CD14-positive monocyte (primary cell): ENCODE results near the gene UBR1. TPM values are rescaled to one million over a fixed set of nuclear protein-coding genes. Genes with fewer than 3 reads are reported as not detected.
"Not testable (repeated sequence)": the region's sequence is repeated elsewhere in the genome, so short reads cannot be mapped to it uniquely, and the experiment has no call there.

Experiments used
- DNase-seq, 3 donors: peaks; one replicate each; pipeline ENCODE4 v3.0.0-alpha.2; 2011 to 2022
- H2AFZ ChIP-seq: 2 replicates; pipeline ENCODE4 v1.6.0; 2012; ENCODE audit warnings: mild to moderate bottlenecking, low read depth, low read length, inconsistent platforms; ENCODE audit not compliant: insufficient read depth, poor library complexity, severe bottlenecking
- H3K27ac ChIP-seq, 2 donors: 1 replicate in 1 of 2; 2 replicates in 1 of 2; pipeline ENCODE4 v1.5.1; 2012 to 2013; ENCODE audit warnings: low read length in 2 of 2, control low read depth in 1 of 2, inconsistent platforms in 1 of 2, low read depth in 1 of 2, mild to moderate bottlenecking in 1 of 2
- H3K27me3 ChIP-seq, 2 donors: one replicate each; pipeline versions ENCODE4 v1.6.0 to v1.6.1; 2011 to 2013; ENCODE audit warnings: low read length in 2 of 2; ENCODE audit not compliant: control insufficient read depth in 2 of 2, insufficient read depth in 2 of 2
- H3K36me3 ChIP-seq, 2 donors: replicated peaks in 1 of 2; 1 replicate in 1 of 2; 2 replicates in 1 of 2; pipeline versions ENCODE4 v1.5.1 to v1.6.1; 2012 to 2013; ENCODE audit warnings: low read length in 2 of 2, control low read depth in 1 of 2, inconsistent platforms in 1 of 2, mild to moderate bottlenecking in 1 of 2; ENCODE audit not compliant: insufficient read depth in 2 of 2, control insufficient read depth in 1 of 2
- H3K4me1 ChIP-seq, 2 donors: 1 replicate in 1 of 2; 2 replicates in 1 of 2; pipeline versions ENCODE4 v1.5.1 to v1.6.1; 2012 to 2013; ENCODE audit warnings: low read length in 2 of 2, control low read depth in 1 of 2, inconsistent platforms in 1 of 2, mild to moderate bottlenecking in 1 of 2, moderate library complexity in 1 of 2; ENCODE audit not compliant: insufficient read depth in 2 of 2, control insufficient read depth in 1 of 2
- H3K4me2 ChIP-seq: replicated peaks from 2 replicates; pipeline ENCODE3; 2012; ENCODE audit warnings: low read length, moderate library complexity, mild to moderate bottlenecking; ENCODE audit not compliant: poor library complexity, severe bottlenecking; ENCODE audit errors: extremely low read depth
- H3K4me3 ChIP-seq, 3 experiments: fragments of 200-600 bp in 1 of 3; sonication (generic) in 1 of 3; replicated peaks in 1 of 3; 1 replicate in 2 of 3; 2 replicates in 1 of 3; pipeline ENCODE4 v1.5.1; 2011 to 2013; ENCODE audit warnings: low read length in 3 of 3, mild to moderate bottlenecking in 3 of 3, control low read depth in 2 of 3, low read depth in 2 of 3, inconsistent platforms in 1 of 3, moderate library complexity in 1 of 3
- H3K79me2 ChIP-seq: 2 replicates; pipeline ENCODE4 v1.6.0; 2012; ENCODE audit warnings: mild to moderate bottlenecking, control low read depth, inconsistent platforms, low read length, moderate library complexity; ENCODE audit not compliant: insufficient read depth
- H3K9ac ChIP-seq: 2 replicates; pipeline ENCODE4 v1.6.0; 2017; ENCODE audit warnings: low read length, mild to moderate bottlenecking; ENCODE audit not compliant: insufficient read depth, poor library complexity, severe bottlenecking
- H3K9me3 ChIP-seq, 2 donors: replicated peaks in 1 of 2; 1 replicate in 1 of 2; 2 replicates in 1 of 2; pipeline versions ENCODE4 v1.5.1 to v1.6.1; 2012 to 2013; ENCODE audit warnings: low read length in 2 of 2, control low read depth in 1 of 2; ENCODE audit not compliant: control insufficient read depth in 1 of 2, insufficient read depth in 1 of 2
- H4K20me1 ChIP-seq: 2 replicates; pipeline ENCODE4 v1.6.0; 2012; ENCODE audit warnings: mild to moderate bottlenecking, low read length, control low read depth, moderate library complexity; ENCODE audit not compliant: insufficient read depth
- H3K27ac Mint-ChIP-seq, 7 donors: one replicate each; pipeline ENCODE4 v1.8.0; 2020; ENCODE audit warnings: mild to moderate bottlenecking in 7 of 7, mixed read lengths in 7 of 7, moderate library complexity in 6 of 7, inconsistent platforms in 2 of 7
- H3K27me3 Mint-ChIP-seq, 3 donors: one replicate each; pipeline ENCODE4 v1.8.0; 2021 to 2022; ENCODE audit warnings: low read depth in 3 of 3, mild to moderate bottlenecking in 3 of 3, mixed read lengths in 3 of 3, moderate library complexity in 3 of 3, inconsistent platforms in 1 of 3
- H3K36me3 Mint-ChIP-seq, 2 donors: one replicate each; pipeline ENCODE4 v1.8.0; 2020; ENCODE audit warnings: mixed read lengths in 2 of 2, inconsistent platforms in 1 of 2, mild to moderate bottlenecking in 1 of 2
- H3K4me1 Mint-ChIP-seq: one replicate; pipeline ENCODE4 v1.8.0; 2020; ENCODE audit warnings: mild to moderate bottlenecking, mixed read lengths
- H3K4me3 Mint-ChIP-seq, 2 donors: one replicate each; pipeline ENCODE4 v1.8.0; 2020; ENCODE audit warnings: mild to moderate bottlenecking in 2 of 2, mixed read lengths in 2 of 2, moderate library complexity in 1 of 2
- H3K9me3 Mint-ChIP-seq, 7 donors: one replicate each; pipeline ENCODE4 v1.8.0; 2020 to 2022; ENCODE audit warnings: mixed read lengths in 7 of 7, mild to moderate bottlenecking in 6 of 7, moderate library complexity in 6 of 7, inconsistent platforms in 2 of 7
- WGBS: methylation state at CpG from one replicate; pipeline ENCODE4 v1.1.5; 2013; ENCODE audit warnings: missing lambda C conversion rate; ENCODE audit not compliant: insufficient coverage; 5-methylcytosine and 5-hydroxymethylcytosine counted together
- intact Hi-C, 2 donors: fragments of 100-400 bp; cut with micrococcal nuclease; formaldehyde crosslinking; loops; one replicate each; pipeline versions ENCODE4 v1.15.0 to v1.15.1; 2023
- polyA plus RNA-seq, 3 donors: library from polyadenylated mRNA; depleted of rRNA in 1 of 3; unstranded in 2 of 3; stranded (reverse) in 1 of 3; fragments of 300-500 nt in 2 of 3; fragments of >200 nt in 1 of 3; fragmentation: Illumina TruSeq in 2 of 3; gene quantifications; 1 replicate in 2 of 3; 2 replicates in 1 of 3; pipeline ENCODE4 v1.2.3, GENCODE V29; 2012 to 2021
- TF ChIP-seq, protein P1 (sequence below): fragments of 200-600 bp; IDR thresholded peaks from one replicate; pipeline ENCODE4 v1.8.0; 2022; ENCODE audit warnings: antibody characterized with exemption, mild to moderate bottlenecking

The UBR1 gene
- polyA plus RNA-seq, 3 donors = 5.1 to 7.9 (median 6.3) TPM

DNA sequence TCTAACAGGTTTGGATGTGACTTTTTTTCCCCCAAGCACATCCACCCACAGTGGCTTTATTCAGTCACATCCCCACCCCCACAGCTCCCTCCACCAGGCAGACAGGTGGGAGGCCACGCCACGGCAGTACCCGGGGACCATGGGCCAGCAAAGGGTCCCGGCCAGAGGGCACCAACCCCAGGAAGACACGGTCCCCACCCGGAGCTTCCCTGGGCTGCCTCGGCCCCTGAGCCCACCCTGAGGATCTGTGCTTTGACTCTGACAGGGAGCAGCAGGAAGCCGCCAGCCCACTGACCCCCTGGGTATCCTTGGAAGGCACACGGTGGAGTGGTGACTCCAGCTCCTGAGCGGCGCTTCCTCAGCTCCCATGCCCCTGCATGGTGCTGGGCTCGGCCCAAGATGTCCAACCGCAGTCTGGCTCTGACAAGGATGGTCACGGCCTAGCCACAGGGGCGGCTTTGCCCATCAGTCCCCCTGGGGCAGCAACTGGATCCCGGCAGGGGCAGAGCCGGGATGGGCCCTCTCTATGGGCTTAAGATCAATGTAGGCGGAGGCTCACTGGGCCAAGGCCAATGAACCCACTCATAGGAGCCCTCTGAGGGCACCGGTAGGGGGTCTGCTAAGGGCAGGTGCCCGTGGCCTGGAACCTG is 119.0 kb downstream of the UBR1 start:
- WGBS = 98% methylated on average over 18 of the region's 20 CpGs
- Histone ChIP-seq H3K27ac (no peak overlapping the region), H3K27me3 (no peaks in the 10 kb centered on the region), H3K9me3 (no peaks in the 10 kb centered on the region), H3K4me1 (no peaks in the 10 kb centered on the region), H3K79me2 (no peaks in the 10 kb centered on the region), H3K4me3 (no peak overlapping the region), H3K4me2 (no peak overlapping the region), H3K9ac (no peak overlapping the region), H2AFZ (no peak overlapping the region), H3K36me3 (peaks cover 64 to 85% of the 10 kb centered on the region in 2 donors), H4K20me1 (no peaks in the 10 kb centered on the region)
- H3K4me3 Mint-ChIP-seq = no peak overlapping the region
- DNase-seq = no peak
- H3K27me3 Mint-ChIP-seq = peaks cover 0 to 1% (median 0%) of the 10 kb centered on the region in 3 donors
- peaks cover 51 to 76% of the 10 kb centered on the region in 2 donors for H3K36me3 Mint-ChIP-seq
- TF ChIP-seq, protein P1, sequence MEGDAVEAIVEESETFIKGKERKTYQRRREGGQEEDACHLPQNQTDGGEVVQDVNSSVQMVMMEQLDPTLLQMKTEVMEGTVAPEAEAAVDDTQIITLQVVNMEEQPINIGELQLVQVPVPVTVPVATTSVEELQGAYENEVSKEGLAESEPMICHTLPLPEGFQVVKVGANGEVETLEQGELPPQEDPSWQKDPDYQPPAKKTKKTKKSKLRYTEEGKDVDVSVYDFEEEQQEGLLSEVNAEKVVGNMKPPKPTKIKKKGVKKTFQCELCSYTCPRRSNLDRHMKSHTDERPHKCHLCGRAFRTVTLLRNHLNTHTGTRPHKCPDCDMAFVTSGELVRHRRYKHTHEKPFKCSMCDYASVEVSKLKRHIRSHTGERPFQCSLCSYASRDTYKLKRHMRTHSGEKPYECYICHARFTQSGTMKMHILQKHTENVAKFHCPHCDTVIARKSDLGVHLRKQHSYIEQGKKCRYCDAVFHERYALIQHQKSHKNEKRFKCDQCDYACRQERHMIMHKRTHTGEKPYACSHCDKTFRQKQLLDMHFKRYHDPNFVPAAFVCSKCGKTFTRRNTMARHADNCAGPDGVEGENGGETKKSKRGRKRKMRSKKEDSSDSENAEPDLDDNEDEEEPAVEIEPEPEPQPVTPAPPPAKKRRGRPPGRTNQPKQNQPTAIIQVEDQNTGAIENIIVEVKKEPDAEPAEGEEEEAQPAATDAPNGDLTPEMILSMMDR = no peak
- H3K4me1 Mint-ChIP-seq = no peaks in the 10 kb centered on the region
- intact Hi-C loops = no loop called here
- H3K9me3 Mint-ChIP-seq = no peaks in the 10 kb centered on the region
- peak overlapping the region in 1 of 7 donors; percentile 20 for H3K27ac Mint-ChIP-seq

DNA sequence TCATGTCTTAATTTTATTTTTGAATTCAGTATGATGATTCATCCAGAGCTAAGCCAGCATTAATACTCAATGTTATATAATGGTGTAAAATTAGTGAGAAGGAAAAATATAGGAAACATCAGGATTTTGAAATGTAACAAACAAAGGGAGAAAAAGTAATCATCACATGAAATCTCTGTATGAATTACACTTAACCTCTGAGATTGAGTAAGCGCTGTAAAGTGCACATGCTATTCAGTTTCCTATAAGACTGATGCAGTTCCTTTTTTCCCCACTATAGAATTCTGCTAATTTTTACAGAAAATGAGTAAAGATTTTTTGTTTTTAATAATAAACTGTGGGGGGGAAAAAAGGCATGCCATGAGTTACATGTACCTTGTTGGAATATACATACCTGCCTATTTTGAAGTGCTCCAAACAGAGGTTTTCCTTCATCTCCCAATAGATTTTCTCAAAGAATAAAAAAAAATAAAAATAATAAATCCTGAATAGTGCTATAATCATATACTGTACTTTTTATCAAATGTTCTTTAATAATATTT is 121.3 kb downstream of the UBR1 start:
- no peak overlapping the region for H3K27ac ChIP-seq
- H3K9ac ChIP-seq = no peak overlapping the region
- H3K36me3 ChIP-seq = peaks cover 66 to 90% of the 10 kb centered on the region in 2 donors
- WGBS = no CpG with 5 or more reads among the region's 1 CpG
- DNase-seq = no peak
- TF ChIP-seq, protein P1 = peak; percentile 47
- no peak overlapping the region for H3K4me2 ChIP-seq
- peaks cover 0 to 1% (median 0%) of the 10 kb centered on the region in 3 donors for H3K27me3 Mint-ChIP-seq
- H2AFZ ChIP-seq = no peak overlapping the region
- no peaks in the 10 kb centered on the region for H4K20me1 ChIP-seq
- no peaks in the 10 kb centered on the region for H3K79me2 ChIP-seq
- peaks cover 50 to 83% of the 10 kb centered on the region in 2 donors for H3K36me3 Mint-ChIP-seq
- no peaks in the 10 kb centered on the region for H3K9me3 ChIP-seq
- H3K4me1 Mint-ChIP-seq = no peaks in the 10 kb centered on the region
- intact Hi-C loops = no loop called here
- H3K27me3 ChIP-seq = no peaks in the 10 kb centered on the region
- no peaks in the 10 kb centered on the region for H3K4me1 ChIP-seq
- H3K4me3 Mint-ChIP-seq = no peak overlapping the region
- H3K4me3 ChIP-seq = no peak overlapping the region
- H3K27ac Mint-ChIP-seq = peak overlapping the region in 1 of 7 donors; percentile 17
- no peaks in the 10 kb centered on the region for H3K9me3 Mint-ChIP-seq

DNA sequence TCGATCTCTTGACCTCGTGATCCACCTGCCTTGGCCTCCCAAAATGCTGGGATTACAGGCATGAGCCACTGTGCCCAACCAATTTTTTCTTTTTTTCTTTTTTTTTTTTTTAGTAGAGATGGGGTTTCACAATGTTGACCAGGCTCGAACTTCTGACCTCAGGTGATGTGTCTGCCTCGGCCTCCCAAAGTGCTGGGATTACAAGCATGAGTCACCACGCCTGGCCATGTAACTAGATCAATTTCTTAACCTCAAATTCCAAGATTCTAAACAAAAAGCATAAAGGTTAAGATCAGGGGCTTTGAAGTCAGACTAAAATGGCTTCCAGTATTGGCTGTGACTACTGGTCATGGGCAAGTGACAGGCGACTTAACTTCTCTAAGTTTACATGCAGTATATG is 126.7 kb downstream of the UBR1 start:
- H2AFZ ChIP-seq, H3K4me3 ChIP-seq, intact Hi-C loops, H3K27ac ChIP-seq, H3K4me3 Mint-ChIP-seq, H3K4me1 ChIP-seq, H3K27me3 Mint-ChIP-seq, H3K9me3 ChIP-seq, DNase-seq, H3K27me3 ChIP-seq, H3K4me2 ChIP-seq, H4K20me1 ChIP-seq, H3K79me2 ChIP-seq, H3K9ac ChIP-seq, H3K9me3 Mint-ChIP-seq, H3K4me1 Mint-ChIP-seq, H3K27ac Mint-ChIP-seq: not testable (repeated sequence)
- peaks cover 63 to 90% of the 10 kb centered on the region in 2 donors for H3K36me3 Mint-ChIP-seq
- no CpG with 5 or more reads among the region's 6 CpGs for WGBS
- H3K36me3 ChIP-seq = peaks cover 73 to 88% of the 10 kb centered on the region in 2 donors
